Cardiac fibroblast (primary cell): Measurements from ENCODE around the gene AGFG2.

Experiments used
- DNase-seq, 2 donors: peaks; one replicate each; pipeline versions ENCODE4 v3.0.0 to v3.0.0-alpha.2; 2010; ENCODE audit warnings: low read depth in 2 of 2
- H3K4me3 ChIP-seq, 2 donors: replicated peaks in 1 of 2; 1 replicate in 1 of 2; 2 replicates in 1 of 2; pipeline ENCODE4 v1.5.1; 2011; ENCODE audit warnings: low read depth in 2 of 2, low read length in 2 of 2, mild to moderate bottlenecking in 2 of 2, moderate library complexity in 1 of 2
- CTCF ChIP-seq: IDR thresholded peaks from one replicate; pipeline ENCODE4 v1.5.1; 2011; ENCODE audit warnings: low read depth, mild to moderate bottlenecking, low read length, inconsistent platforms

The AGFG2 gene

GRCh38 chr7:100538654-100539435 is at the start of gene AGFG2:
AGFG2 (plus strand) TSS chr7:100539203; CDS start chr7:100539347, 144 bp downstream.
- DNase-seq: peak; percentile 100
- TF ChIP-seq CTCF: no peak
- peak within 1 kb of the TSS; percentile 73 to 81 for H3K4me3 ChIP-seq

GRCh38 chr7:100489824-100490223 is 49.2 kb upstream of the AGFG2 start:
- peak; percentile 93 to 94 for DNase-seq
- no peak for TF ChIP-seq CTCF
- no peak overlapping the region for H3K4me3 ChIP-seq

GRCh38 chr7:100490483-100491191 is 48.4 kb upstream of the AGFG2 start:
- DNase-seq: no peak
- no peak overlapping the region for H3K4me3 ChIP-seq
- no peak for TF ChIP-seq CTCF

GRCh38 chr7:100491192-100491578 is 47.8 kb upstream of the AGFG2 start:
- no peak for DNase-seq
- TF ChIP-seq CTCF: no peak
- no peak overlapping the region for H3K4me3 ChIP-seq

GRCh38 chr7:100492738-100493475 is 46.1 kb upstream of the AGFG2 start:
- DNase-seq: no peak
- TF ChIP-seq CTCF: no peak
- peak overlapping the region in 1 of 2 donors; percentile 30 for H3K4me3 ChIP-seq

GRCh38 chr7:100493476-100494264 is 45.3 kb upstream of the AGFG2 start:
- peak overlapping the region in 1 of 2 donors; percentile 30 for H3K4me3 ChIP-seq
- DNase-seq: peak in 1 of 2 donors; percentile 24
- no peak for TF ChIP-seq CTCF
